Stomach (tissue), 9 donors: ENCODE measurements around the gene TMEM132D. TPM values are rescaled to one million over a fixed set of nuclear protein-coding genes. Genes with fewer than 3 reads are reported as not detected.

Experiments used
- DNase-seq, 2 donors: peaks; one replicate each; pipeline versions ENCODE4 v3.0.0 to v3.0.0-alpha.2; 2013 to 2019
- H3K27ac ChIP-seq, 5 donors: fragments of 200-600 bp in 4 of 5; sonication (generic) in 4 of 5; one replicate each; pipeline ENCODE4 v1.5.1; 2013 to 2019; ENCODE audit warnings: mild to moderate bottlenecking in 1 of 5, moderate library complexity in 1 of 5
- H3K27me3 ChIP-seq, 3 donors: fragments of 200-600 bp; sonication (generic); one replicate each; pipeline ENCODE4 v1.5.1; 2017 to 2019; ENCODE audit warnings: mixed run types in 1 of 3
- H3K36me3 ChIP-seq, 4 donors: fragments of 200-600 bp; sonication (generic); 1 replicate in 3 of 4; 2 replicates in 1 of 4; pipeline ENCODE4 v1.5.1; 2016 to 2019
- H3K4me1 ChIP-seq, 4 donors: fragments of 200-600 bp; sonication (generic); one replicate each; pipeline ENCODE4 v1.5.1; 2016 to 2019
- H3K4me3 ChIP-seq, 4 donors: fragments of 200-600 bp; sonication (generic) in 3 of 4; one replicate each; pipeline ENCODE4 v1.5.1; 2016 to 2019; ENCODE audit warnings: mild to moderate bottlenecking in 1 of 4
- H3K9me3 ChIP-seq, 4 donors: fragments of 200-600 bp; sonication (generic); one replicate each; pipeline ENCODE4 v1.5.1; 2016 to 2019
- CTCF ChIP-seq, 7 experiments: fragments of 450-650 bp in 4 of 7; fragments of 200-600 bp in 3 of 7; sonication (generic) in 3 of 7; IDR thresholded peaks; one replicate each; pipeline ENCODE4 v1.5.1; 2016 to 2019; ENCODE audit warnings: antibody characterized with exemption in 7 of 7, control low read depth in 2 of 7, mild to moderate bottlenecking in 1 of 7
- EP300 ChIP-seq: sonication (generic); formaldehyde crosslinking; IDR thresholded peaks from one replicate; pipeline ENCODE4 v1.6.1; 2017; ENCODE audit warnings: antibody characterized with exemption
- POLR2A ChIP-seq, 4 donors: fragments of 450-650 bp; IDR thresholded peaks; one replicate each; pipeline ENCODE4 v1.6.1; 2016; ENCODE audit warnings: antibody characterized with exemption in 4 of 4, control low read depth in 2 of 4, mild to moderate bottlenecking in 1 of 4, moderate library complexity in 1 of 4
- POLR2AphosphoS5 ChIP-seq, 3 donors: sonication (generic); formaldehyde crosslinking; IDR thresholded peaks; one replicate each; pipeline ENCODE4 v1.6.1; 2016; ENCODE audit warnings: antibody characterized with exemption in 3 of 3
- WGBS, 5 donors: extraction: QIAGEN DNeasy Blood & Tissue Kit in 3 of 5; methylation state at CpG; one replicate each; pipeline versions ENCODE4 v1.1.5 to v1.1.7; 2013 to 2018; 5-methylcytosine and 5-hydroxymethylcytosine counted together
- intact Hi-C: fragments of 100-400 bp; cut with DNase I; formaldehyde crosslinking; loops from one replicate; pipeline ENCODE4 v1.15.1; 2023; ENCODE audit warnings: low total_unique reads
- polyA plus RNA-seq, 3 donors: library from polyadenylated mRNA; stranded (reverse); fragments of 200-250 nt; gene quantifications; one replicate each; pipeline ENCODE4 v1.2.3, GENCODE V29; 2013
- total RNA-seq, 5 donors: library from RNA; depleted of rRNA; stranded (reverse); fragments of >200 nt; gene quantifications; one replicate each; pipeline versions ENCODE4 v1.1.0 to v1.2.3, GENCODE V29; 2014 to 2016
- donor health status: healthy with polysubstance abuse.
- donor health status: Bipolar disorder and iron deficiency.
- donor health status: healthy.

TMEM132D gene
- total and polyA plus RNA-seq, 8 donors: 0.29 to 0.92 TPM; not detected in 6

- no peaks in the 10 kb centered on the region for H3K27me3 ChIP-seq
- no peaks in the 10 kb centered on the region for H3K9me3 ChIP-seq
- no peak for DNase-seq
- intact Hi-C loops: no loop called here
- H3K27ac ChIP-seq: no peak overlapping the region
- no peaks in the 10 kb centered on the region for H3K36me3 ChIP-seq
- WGBS, 5 donors: 58 to 92% (median 76%) methylated on average over 1 of the region's 1 CpG
- H3K4me3 ChIP-seq: no peak overlapping the region
- no peak for TF ChIP-seq CTCF (IDR thresholded peaks at IDR 0.05)
- TF ChIP-seq POLR2AphosphoS5 (IDR thresholded peaks at IDR 0.05): no peak
- TF ChIP-seq EP300: no peak
- no peak for TF ChIP-seq POLR2A (IDR thresholded peaks at IDR 0.05)
- H3K4me1 ChIP-seq: no peaks in the 10 kb centered on the region
Observed at GRCh38 chr12:129629901-129630300, 273.9 kb downstream of the TMEM132D start.

- no peak overlapping the region for H3K4me3 ChIP-seq
- H3K27ac ChIP-seq: no peak overlapping the region
- intact Hi-C loops: no loop called here
- DNase-seq: no peak
- H3K4me1 ChIP-seq: no peaks in the 10 kb centered on the region
- TF ChIP-seq POLR2AphosphoS5 (IDR thresholded peaks at IDR 0.05): no peak
- no peak for TF ChIP-seq POLR2A (IDR thresholded peaks at IDR 0.05)
- TF ChIP-seq EP300: no peak
- TF ChIP-seq CTCF (IDR thresholded peaks at IDR 0.05): no peak
- 86 to 96% (median 95%) methylated on average over 4 of the region's 4 CpGs for WGBS, 5 donors
- peaks cover 0 to 2% (median 0%) of the 10 kb centered on the region in 4 donors for H3K9me3 ChIP-seq
- H3K36me3 ChIP-seq: no peaks in the 10 kb centered on the region
- no peaks in the 10 kb centered on the region for H3K27me3 ChIP-seq
Observed at GRCh38 chr12:129622566-129622965, 281.3 kb downstream of the TMEM132D start.

GRCh38 chr12:129619271-129619670 is 284.6 kb downstream of the TMEM132D start:
- no peak overlapping the region for H3K27ac ChIP-seq
- peaks cover 0 to 4% (median 2%) of the 10 kb centered on the region in 4 donors for H3K9me3 ChIP-seq
- no peak for DNase-seq
- H3K4me1 ChIP-seq: no peaks in the 10 kb centered on the region
- 43 to 62% (median 50%) methylated on average over 5 of the region's 5 CpGs for WGBS, 5 donors
- H3K36me3 ChIP-seq: no peaks in the 10 kb centered on the region
- TF ChIP-seq CTCF (IDR thresholded peaks at IDR 0.05) (no peak), EP300 (no peak), POLR2A (IDR thresholded peaks at IDR 0.05) (no peak), POLR2AphosphoS5 (IDR thresholded peaks at IDR 0.05) (no peak)
- no peak overlapping the region for H3K4me3 ChIP-seq
- H3K27me3 ChIP-seq: no peaks in the 10 kb centered on the region
- intact Hi-C loops: no loop called here

- H3K27ac ChIP-seq: no peak overlapping the region
- TF ChIP-seq POLR2AphosphoS5 (IDR thresholded peaks at IDR 0.05) (no peak), POLR2A (IDR thresholded peaks at IDR 0.05) (no peak), CTCF (IDR thresholded peaks at IDR 0.05) (no peak), EP300 (no peak)
- H3K36me3 ChIP-seq: no peaks in the 10 kb centered on the region
- no peak for DNase-seq
- WGBS, 5 donors: 83 to 91% (median 85%) methylated on average over 7 of the region's 7 CpGs
- H3K4me3 ChIP-seq: no peak overlapping the region
- peaks cover 0 to 4% (median 2%) of the 10 kb centered on the region in 4 donors for H3K9me3 ChIP-seq
- H3K4me1 ChIP-seq: no peaks in the 10 kb centered on the region
- no peaks in the 10 kb centered on the region for H3K27me3 ChIP-seq
- intact Hi-C loops: no loop called here
Observed at GRCh38 chr12:129617849-129618248, 286.0 kb downstream of the TMEM132D start.
